NAMALWA (cell line): ENCODE results near the gene BPIFB4.

Experiments
- DNase-seq: peaks from one replicate; pipeline ENCODE4 v3.0.0-alpha.2; 2015; ENCODE audit warnings: low spot score

The BPIFB4 gene

GRCh38 chr20:33062105-33062824 is 17.2 kb upstream of the BPIFB4 start:
- no peak for DNase-seq

GRCh38 chr20:33062825-33063149 is 16.7 kb upstream of the BPIFB4 start:
- no peak for DNase-seq

GRCh38 chr20:33063271-33063670 is 16.2 kb upstream of the BPIFB4 start:
- DNase-seq, result no peak

GRCh38 chr20:33064572-33065287 is 14.7 kb upstream of the BPIFB4 start:
- DNase-seq, result no peak

GRCh38 chr20:33065785-33066184 is 13.7 kb upstream of the BPIFB4 start:
- no peak for DNase-seq

GRCh38 chr20:33067806-33068205 is 11.6 kb upstream of the BPIFB4 start:
- no peak for DNase-seq

GRCh38 chr20:33068251-33068939 is 11.0 kb upstream of the BPIFB4 start:
- DNase-seq, result no peak

- DNase-seq, result no peak
Observed at GRCh38 chr20:33069673-33070072, 9.8 kb upstream of the BPIFB4 start.

GRCh38 chr20:33070111-33071053 is 9.1 kb upstream of the BPIFB4 start:
- DNase-seq, result no peak

GRCh38 chr20:33071198-33071597 is 8.2 kb upstream of the BPIFB4 start:
- no peak for DNase-seq

- no peak for DNase-seq
Observed at GRCh38 chr20:33072362-33072761, 7.1 kb upstream of the BPIFB4 start.

- no peak for DNase-seq
Observed at GRCh38 chr20:33072813-33073212, 6.6 kb upstream of the BPIFB4 start.

- no peak for DNase-seq
Observed at GRCh38 chr20:33074675-33075074, 4.8 kb upstream of the BPIFB4 start.

- DNase-seq, result no peak
Observed at GRCh38 chr20:33075281-33075680, 4.2 kb upstream of the BPIFB4 start.

GRCh38 chr20:33076662-33077372 is 2.6 kb upstream of the BPIFB4 start:
- peak; percentile 24 for DNase-seq

GRCh38 chr20:33081411-33082154 is 2.1 kb downstream of the BPIFB4 start:
- no peak for DNase-seq

GRCh38 chr20:33082546-33082945 is 3.1 kb downstream of the BPIFB4 start:
- no peak for DNase-seq

GRCh38 chr20:33083544-33084340 is 4.3 kb downstream of the BPIFB4 start:
- no peak for DNase-seq

- DNase-seq, result no peak
Observed at GRCh38 chr20:33084722-33085121, 5.3 kb downstream of the BPIFB4 start.
